Progenitor cell of endocrine pancreas (in vitro differentiated cells): ENCODE measurements around the gene NFIX. TPM values are rescaled to one million over a fixed set of nuclear protein-coding genes. Genes with fewer than 3 reads are reported as not detected.

Experiments used
- DNase-seq: peaks from one replicate; pipeline ENCODE4 v3.0.0; 2021; ENCODE audit warnings: low spot score; ENCODE audit not compliant: unreplicated experiment
- H3K27ac Mint-ChIP-seq: 2 replicates; pipeline ENCODE4 v1.8.0; 2021; ENCODE audit warnings: mild to moderate bottlenecking, moderate library complexity, mixed read lengths
- H3K27me3 Mint-ChIP-seq: 2 replicates; pipeline ENCODE4 v1.8.0; 2021; ENCODE audit warnings: mixed read lengths
- H3K36me3 Mint-ChIP-seq: 2 replicates; pipeline ENCODE4 v1.8.0; 2022; ENCODE audit warnings: mixed read lengths; ENCODE audit not compliant: insufficient read depth
- H3K4me1 Mint-ChIP-seq: 2 replicates; pipeline ENCODE4 v1.8.0; 2021; ENCODE audit warnings: low read depth, mixed read lengths
- H3K4me3 Mint-ChIP-seq: 2 replicates; pipeline ENCODE4 v1.8.0; 2021; ENCODE audit warnings: low read depth, mild to moderate bottlenecking, moderate library complexity, mixed read lengths
- H3K9me3 Mint-ChIP-seq: 2 replicates; pipeline ENCODE4 v1.8.0; 2021; ENCODE audit warnings: low read depth, mixed read lengths
- CTCF ChIP-seq: fragments of 200-600 bp; sonication (generic); IDR thresholded peaks from one replicate; pipeline ENCODE4 v1.5.0; 2021; ENCODE audit warnings: antibody characterized with exemption, mild to moderate bottlenecking; ENCODE audit not compliant: unreplicated experiment
- total RNA-seq: library from RNA; stranded (reverse); gene quantifications from 2 replicates; pipeline ENCODE4 v1.2.1, GENCODE V29; 2021

Gene NFIX
- total RNA-seq, 1 donor from 2014 or later, result 0.46 TPM

- Mint-ChIP-seq H3K4me3 (no peak overlapping the region), H3K9me3 (no peaks in the 10 kb centered on the region), H3K36me3 (no peaks in the 10 kb centered on the region), H3K27ac (no peak overlapping the region), H3K27me3 (peaks cover 38% of the 10 kb centered on the region), H3K4me1 (no peaks in the 10 kb centered on the region)
- DNase-seq, result no peak
- TF ChIP-seq CTCF, result no peak
These were observed 106.5 kb downstream of the NFIX start for GRCh38 chr19:13101590-13102415.

GRCh38 chr19:13102416-13102665 is 107.1 kb downstream of the NFIX start:
- Mint-ChIP-seq H3K4me1 (no peaks in the 10 kb centered on the region), H3K27ac (no peak overlapping the region), H3K9me3 (no peaks in the 10 kb centered on the region), H3K27me3 (peaks cover 32% of the 10 kb centered on the region), H3K36me3 (peaks cover under 1% of the 10 kb centered on the region), H3K4me3 (no peak overlapping the region)
- no peak for TF ChIP-seq CTCF
- DNase-seq, result no peak

DNA sequence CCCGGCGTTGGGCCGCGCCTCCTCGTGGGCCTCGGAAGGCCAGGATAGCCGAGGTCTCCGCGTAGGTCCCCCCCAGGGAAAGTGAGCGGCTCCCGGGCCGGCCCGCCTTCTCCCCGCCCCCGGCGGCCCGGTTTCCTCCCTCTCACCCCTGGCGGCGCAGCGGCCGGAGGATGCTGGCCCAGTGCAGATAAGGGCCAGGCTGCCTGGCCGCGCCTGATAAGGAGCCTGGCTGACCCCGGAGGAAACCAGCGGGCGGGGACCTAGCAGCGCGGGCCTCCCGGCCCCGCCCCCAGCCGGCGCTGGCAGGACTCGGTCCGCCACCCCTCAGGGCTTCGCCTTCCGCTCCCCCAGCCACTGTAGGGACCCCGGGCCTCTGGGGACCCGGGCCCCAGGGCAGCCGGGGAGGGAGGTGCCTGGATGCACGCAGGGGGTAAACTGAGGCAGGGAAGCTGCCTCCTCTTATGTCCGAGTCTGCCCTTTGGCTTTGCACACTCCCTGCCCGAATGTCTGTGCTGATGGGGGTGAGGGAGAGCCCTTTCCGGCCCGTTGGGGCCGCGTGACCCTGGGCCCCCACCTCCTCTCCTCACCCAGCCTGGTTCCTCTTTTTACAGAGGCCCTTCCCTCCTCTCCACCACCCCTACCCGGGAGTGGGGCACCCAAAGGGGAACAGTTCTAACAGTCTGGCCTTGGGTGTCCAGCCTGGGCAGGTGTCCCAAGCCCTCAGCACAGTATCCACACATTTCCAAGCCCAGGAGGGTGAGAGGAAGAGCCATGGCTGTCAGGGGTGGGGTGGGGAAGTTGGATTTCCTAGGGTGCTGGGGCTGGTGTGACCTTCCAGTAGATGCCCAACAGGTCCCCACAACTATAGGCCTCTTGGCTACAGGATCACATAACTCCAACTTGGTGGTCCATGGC is 107.6 kb downstream of the NFIX start, which contains the start of gene LYL1:
TSS of gene LYL1 (minus strand) at position 193 of the 915 bp plus-strand sequence. CDS start 1,687 bp downstream, outside the sequence.
- no peak for TF ChIP-seq CTCF
- H3K27me3 Mint-ChIP-seq, result peaks cover 29% of the 10 kb centered on the region
- no peak within 1 kb of the TSS for H3K27ac Mint-ChIP-seq
- no peaks in the 10 kb centered on the region for H3K4me1 Mint-ChIP-seq
- no peaks in the 10 kb centered on the region for H3K9me3 Mint-ChIP-seq
- peaks cover 2% of the 10 kb centered on the region for H3K36me3 Mint-ChIP-seq
- H3K4me3 Mint-ChIP-seq, result no peak within 1 kb of the TSS
- DNase-seq, result peak; percentile 46

- Mint-ChIP-seq H3K4me3 (no peak overlapping the region), H3K27me3 (peaks cover 20% of the 10 kb centered on the region), H3K27ac (no peak overlapping the region), H3K9me3 (no peaks in the 10 kb centered on the region), H3K4me1 (no peaks in the 10 kb centered on the region), H3K36me3 (peaks cover 2% of the 10 kb centered on the region)
- no peak for DNase-seq
- no peak for TF ChIP-seq CTCF
These were observed 108.5 kb downstream of the NFIX start for GRCh38 chr19:13103581-13104359.

DNA sequence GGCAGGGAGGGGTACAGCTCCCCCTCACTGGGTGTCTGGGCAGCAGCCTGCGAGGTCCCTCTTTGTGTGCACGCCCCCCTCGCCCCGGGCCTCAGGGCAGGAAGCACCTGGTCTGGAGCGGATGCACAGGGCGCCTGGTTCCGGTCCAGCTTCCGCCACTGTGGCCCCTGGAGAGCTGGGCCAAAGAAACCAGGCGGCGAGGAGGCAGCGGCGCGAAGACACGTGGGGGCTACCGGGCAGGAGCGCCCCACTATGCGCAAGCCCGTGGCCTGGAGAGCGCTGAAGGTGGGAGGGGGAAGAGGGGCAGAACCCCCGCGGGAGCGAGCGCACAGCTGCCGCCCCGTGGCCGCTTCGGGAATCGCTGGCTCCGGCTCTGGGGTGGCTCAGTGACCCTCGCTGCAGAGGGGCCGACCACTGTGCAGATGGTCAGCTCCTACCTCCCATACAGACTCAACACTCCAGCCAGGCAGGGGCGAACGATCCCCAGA is 109.1 kb downstream of the NFIX start:
- Mint-ChIP-seq H3K27me3 (peaks cover 16% of the 10 kb centered on the region), H3K27ac (no peak overlapping the region), H3K4me3 (no peak overlapping the region), H3K4me1 (no peaks in the 10 kb centered on the region), H3K9me3 (no peaks in the 10 kb centered on the region), H3K36me3 (peaks cover 2% of the 10 kb centered on the region)
- DNase-seq, result no peak
- peak; percentile 63 for TF ChIP-seq CTCF
